PFSK-1 (cell line): ENCODE results near the gene WLS.

ENCODE experiments used
- FOXP2 ChIP-seq: optimal IDR thresholded peaks from 2 replicates; pipeline ENCODE3; 2011; ENCODE audit warnings: borderline replicate concordance, control low read depth, inconsistent platforms; ENCODE audit not compliant: insufficient read depth; ENCODE audit errors: extremely low read length, extremely low read depth
- POLR2AphosphoS5 ChIP-seq: IDR thresholded peaks from 2 replicates; pipeline ENCODE4 v1.6.1; 2012; ENCODE audit warnings: low read depth, mild to moderate bottlenecking, control low read depth, low read length, moderate library complexity
- SIN3A ChIP-seq: IDR thresholded peaks from 2 replicates; pipeline ENCODE4 v1.6.1; 2012; ENCODE audit warnings: mild to moderate bottlenecking, low read length, moderate library complexity, borderline replicate concordance; ENCODE audit not compliant: insufficient read depth
- TAF1 ChIP-seq: IDR thresholded peaks from 2 replicates; pipeline ENCODE4 v1.6.1; 2012; ENCODE audit warnings: low read length, control low read depth, borderline replicate concordance; ENCODE audit not compliant: insufficient read depth
- TF ChIP-seq, protein P1 (sequence below), 2 experiments: IDR thresholded peaks; 2 replicates each; pipeline versions ENCODE4 v1.6.1 to v1.8.0; 2011 to 2012; ENCODE audit warnings: low read depth in 2 of 2, low read length in 2 of 2, control low read depth in 1 of 2, inconsistent platforms in 1 of 2, mild to moderate bottlenecking in 1 of 2, moderate library complexity in 1 of 2; ENCODE audit not compliant: insufficient read depth in 1 of 2

WLS gene

GRCh38 chr1:68196676-68197075 is 35.6 kb downstream of the WLS start:
- TF ChIP-seq, protein P1, sequence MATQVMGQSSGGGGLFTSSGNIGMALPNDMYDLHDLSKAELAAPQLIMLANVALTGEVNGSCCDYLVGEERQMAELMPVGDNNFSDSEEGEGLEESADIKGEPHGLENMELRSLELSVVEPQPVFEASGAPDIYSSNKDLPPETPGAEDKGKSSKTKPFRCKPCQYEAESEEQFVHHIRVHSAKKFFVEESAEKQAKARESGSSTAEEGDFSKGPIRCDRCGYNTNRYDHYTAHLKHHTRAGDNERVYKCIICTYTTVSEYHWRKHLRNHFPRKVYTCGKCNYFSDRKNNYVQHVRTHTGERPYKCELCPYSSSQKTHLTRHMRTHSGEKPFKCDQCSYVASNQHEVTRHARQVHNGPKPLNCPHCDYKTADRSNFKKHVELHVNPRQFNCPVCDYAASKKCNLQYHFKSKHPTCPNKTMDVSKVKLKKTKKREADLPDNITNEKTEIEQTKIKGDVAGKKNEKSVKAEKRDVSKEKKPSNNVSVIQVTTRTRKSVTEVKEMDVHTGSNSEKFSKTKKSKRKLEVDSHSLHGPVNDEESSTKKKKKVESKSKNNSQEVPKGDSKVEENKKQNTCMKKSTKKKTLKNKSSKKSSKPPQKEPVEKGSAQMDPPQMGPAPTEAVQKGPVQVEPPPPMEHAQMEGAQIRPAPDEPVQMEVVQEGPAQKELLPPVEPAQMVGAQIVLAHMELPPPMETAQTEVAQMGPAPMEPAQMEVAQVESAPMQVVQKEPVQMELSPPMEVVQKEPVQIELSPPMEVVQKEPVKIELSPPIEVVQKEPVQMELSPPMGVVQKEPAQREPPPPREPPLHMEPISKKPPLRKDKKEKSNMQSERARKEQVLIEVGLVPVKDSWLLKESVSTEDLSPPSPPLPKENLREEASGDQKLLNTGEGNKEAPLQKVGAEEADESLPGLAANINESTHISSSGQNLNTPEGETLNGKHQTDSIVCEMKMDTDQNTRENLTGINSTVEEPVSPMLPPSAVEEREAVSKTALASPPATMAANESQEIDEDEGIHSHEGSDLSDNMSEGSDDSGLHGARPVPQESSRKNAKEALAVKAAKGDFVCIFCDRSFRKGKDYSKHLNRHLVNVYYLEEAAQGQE (IDR thresholded peaks at IDR 0.05; ENCODE audit: insufficient read depth in 1 of 2, low read depth in 2 of 2, low read length in 2 of 2), result no peak
- TF ChIP-seq POLR2AphosphoS5, result no peak
- no peak for TF ChIP-seq TAF1
- no peak for TF ChIP-seq SIN3A
- no peak for TF ChIP-seq FOXP2

DNA sequence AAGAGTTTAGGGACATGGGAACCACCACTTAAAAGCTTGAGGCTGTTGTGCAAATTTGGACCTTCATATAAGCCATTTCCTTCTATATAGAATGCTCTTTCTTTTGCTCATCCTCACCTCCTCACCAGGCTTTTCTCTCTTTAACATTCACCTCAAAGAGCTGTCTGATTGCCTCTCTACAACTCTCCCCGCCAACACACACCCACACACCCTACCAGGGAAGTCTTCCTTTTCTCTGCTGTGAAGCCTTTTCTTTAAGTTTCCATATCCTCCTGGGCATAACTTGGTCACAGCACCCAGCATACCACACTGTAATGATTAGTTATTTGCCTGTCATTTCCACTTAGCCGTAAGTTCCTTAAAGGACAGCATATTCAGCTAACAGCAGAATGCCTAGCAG is 40.6 kb downstream of the WLS start:
- TF ChIP-seq, protein P1 (IDR thresholded peaks at IDR 0.05; ENCODE audit: insufficient read depth in 1 of 2, low read depth in 2 of 2, low read length in 2 of 2), result no peak
- no peak for TF ChIP-seq POLR2AphosphoS5
- no peak for TF ChIP-seq SIN3A
- TF ChIP-seq FOXP2, result no peak
- no peak for TF ChIP-seq TAF1

- TF ChIP-seq SIN3A (no peak), TAF1 (no peak), POLR2AphosphoS5 (no peak), FOXP2 (no peak)
- TF ChIP-seq, protein P1 (IDR thresholded peaks at IDR 0.05; ENCODE audit: insufficient read depth in 1 of 2, low read depth in 2 of 2, low read length in 2 of 2), result peak in 1 of 2 experiments; percentile 74; a peak in 2 of 4 replicates
These were observed 43.5 kb downstream of the WLS start for GRCh38 chr1:68188644-68189340.

- TF ChIP-seq POLR2AphosphoS5 (no peak), TAF1 (no peak), FOXP2 (no peak), SIN3A (no peak)
- TF ChIP-seq, protein P1 (IDR thresholded peaks at IDR 0.05; ENCODE audit: insufficient read depth in 1 of 2, low read depth in 2 of 2, low read length in 2 of 2), result no peak
These were observed 44.2 kb downstream of the WLS start for GRCh38 chr1:68188060-68188538.
